Endothelial cell of umbilical vein (primary cell): ENCODE measurements around the gene KIF6. TPM values are rescaled to one million over a fixed set of nuclear protein-coding genes. Genes with fewer than 3 reads are reported as not detected.

ENCODE experiments used
- BruUV-seq: library from RNA; stranded (reverse); fragments of 400-500 nt; replicated peaks from 2 replicates; lab custom pipeline; 2021; lab: Mats Ljungman, UMichigan
- CTCF ChIA-PET: fragments of 300-600, 350-600 bp; sonication (Branson Sonifier 250); formaldehyde crosslinking; loops from one replicate; lab custom pipeline; 2021; ENCODE audit warnings: antibody characterized with exemption, inconsistent platforms; lab: Charles Lee
- POLR2A ChIA-PET: fragments of 300-600, 350-600 bp; sonication (Branson Sonifier 250); formaldehyde crosslinking; loops from one replicate; lab custom pipeline; 2021; ENCODE audit warnings: antibody characterized with exemption, inconsistent platforms; lab: Charles Lee
- DNase-seq: peaks from one replicate; pipeline ENCODE4 v3.0.0-alpha.2; 2011; ENCODE audit warnings: low read depth, low spot score
- FAIRE-seq: peaks from 2 replicates; lab custom pipeline; 2011; peaks lifted over from hg19 to GRCh38; lab: Jason Lieb, UNC
- H2AFZ ChIP-seq: 2 replicates; pipeline ENCODE4 v1.6.0; 2012; ENCODE audit warnings: low read depth, low read length, control low read depth, inconsistent platforms
- H3K27ac ChIP-seq: 2 replicates; pipeline ENCODE4 v1.5.1; 2011; ENCODE audit warnings: low read depth, mild to moderate bottlenecking, control low read depth, low read length, moderate library complexity; ENCODE audit not compliant: insufficient read depth
- H3K27me3 ChIP-seq, 2 experiments: 2 replicates each; pipeline versions ENCODE4 v1.6.0 to v1.6.1; 2011; ENCODE audit warnings: low read length in 2 of 2, mixed read lengths in 1 of 2; ENCODE audit not compliant: control insufficient read depth in 2 of 2, insufficient read depth in 2 of 2
- H3K36me3 ChIP-seq, 2 experiments: 2 replicates in 1 of 2; 3 replicates in 1 of 2; pipeline ENCODE4 v1.5.1; 2011; ENCODE audit warnings: low read length in 2 of 2, mild to moderate bottlenecking in 1 of 2, moderate library complexity in 1 of 2; ENCODE audit not compliant: control insufficient read depth in 2 of 2, insufficient read depth in 2 of 2; ENCODE audit errors: extremely low read depth in 1 of 2
- H3K4me1 ChIP-seq: 3 replicates; pipeline ENCODE4 v1.5.1; 2011; ENCODE audit warnings: mild to moderate bottlenecking, low read length; ENCODE audit not compliant: control insufficient read depth, insufficient read depth; ENCODE audit errors: extremely low read depth
- H3K4me2 ChIP-seq: 2 replicates; pipeline ENCODE4 v1.6.1; 2011; ENCODE audit warnings: low read length, control low read depth, mixed read lengths; ENCODE audit not compliant: insufficient read depth
- H3K4me3 ChIP-seq, 3 experiments: fragments of 200-600 bp in 1 of 3; sonication (generic), shearing (Covaris generic) in 1 of 3; replicated peaks in 1 of 3; 2 replicates each; pipeline ENCODE4 v1.5.1; 2011 to 2016; ENCODE audit warnings: control low read depth in 3 of 3, low read length in 3 of 3, mild to moderate bottlenecking in 2 of 3, inconsistent platforms in 1 of 3, low read depth in 1 of 3, moderate library complexity in 1 of 3; ENCODE audit not compliant: insufficient read depth in 1 of 3
- H3K79me2 ChIP-seq: 2 replicates; pipeline ENCODE4 v1.6.0; 2012; ENCODE audit warnings: low read length, inconsistent platforms; ENCODE audit not compliant: control insufficient read depth, insufficient read depth
- H3K9ac ChIP-seq: replicated peaks from 2 replicates; pipeline ENCODE3; 2011; ENCODE audit warnings: low read length, control low read depth; ENCODE audit not compliant: insufficient read depth; ENCODE audit errors: extremely low read depth
- H3K9me1 ChIP-seq: replicated peaks from 3 replicates; pipeline ENCODE4 v1.6.0; 2011; ENCODE audit warnings: mild to moderate bottlenecking, low read length; ENCODE audit not compliant: control insufficient read depth, insufficient read depth; ENCODE audit errors: extremely low read depth
- H3K9me3 ChIP-seq: replicated peaks from 2 replicates; pipeline ENCODE4 v1.5.1; 2012; ENCODE audit warnings: low read length, inconsistent platforms; ENCODE audit not compliant: control insufficient read depth, insufficient read depth
- H4K20me1 ChIP-seq: replicated peaks from 2 replicates; pipeline ENCODE3; 2011; ENCODE audit warnings: mild to moderate bottlenecking, low read length; ENCODE audit not compliant: control insufficient read depth, insufficient read depth; ENCODE audit errors: extremely low read depth
- CTCF ChIP-seq, 2 donors: IDR thresholded peaks; 1 replicate in 1 of 2; 2 replicates in 1 of 2; pipeline ENCODE4 v1.5.1; 2011; ENCODE audit warnings: low read length in 2 of 2, mild to moderate bottlenecking in 2 of 2, moderate library complexity in 2 of 2, control low read depth in 1 of 2, inconsistent platforms in 1 of 2, low read depth in 1 of 2; ENCODE audit not compliant: insufficient read depth in 1 of 2; ENCODE audit errors: extremely low read depth in 1 of 2
- EZH2 ChIP-seq: IDR thresholded peaks from 2 replicates; pipeline ENCODE4 v1.6.1; 2012; ENCODE audit warnings: borderline replicate concordance, low read depth, mild to moderate bottlenecking, moderate library complexity, low read length, inconsistent platforms; ENCODE audit not compliant: severe bottlenecking
- FOS ChIP-seq: IDR thresholded peaks from 2 replicates; pipeline ENCODE4 v1.6.1; 2011; ENCODE audit warnings: mild to moderate bottlenecking, low read length, moderate library complexity, borderline replicate concordance; ENCODE audit not compliant: insufficient read depth
- GATA2 ChIP-seq: IDR thresholded peaks from 2 replicates; pipeline ENCODE4 v1.7.0; 2011; ENCODE audit warnings: low read depth, mild to moderate bottlenecking, moderate library complexity, mixed read lengths, low read length; ENCODE audit not compliant: insufficient read length, insufficient read depth
- JUN ChIP-seq: IDR thresholded peaks from 2 replicates; pipeline ENCODE4 v1.6.1; 2011; ENCODE audit warnings: borderline replicate concordance, low read depth; ENCODE audit not compliant: insufficient read length, insufficient read depth
- MAX ChIP-seq: IDR thresholded peaks from 2 replicates; pipeline ENCODE4 v1.6.1; 2011; ENCODE audit not compliant: insufficient read depth, insufficient read length
- MYC ChIP-seq: IDR thresholded peaks from one replicate; pipeline ENCODE4 v1.6.1; 2011; ENCODE audit warnings: mild to moderate bottlenecking, low read depth, low read length
- POLR2A ChIP-seq: IDR thresholded peaks from 2 replicates; pipeline ENCODE4 v1.6.1; 2012; ENCODE audit warnings: low read depth, mild to moderate bottlenecking, control low read depth, low read length
- POLR2AphosphoS5 ChIP-seq: IDR thresholded peaks from 2 replicates; pipeline ENCODE4 v1.6.1; 2012; ENCODE audit warnings: low read depth, mild to moderate bottlenecking, control low read depth, low read length, moderate library complexity; ENCODE audit not compliant: insufficient read depth
- dilution Hi-C: fragments of 300-500 bp; cut with MboI; formaldehyde crosslinking; loops from one replicate; pipeline ENCODE4 v1.15.0; 2019; ENCODE audit warnings: low sequenced_read_pairs; ENCODE audit not compliant: extremely low pct_ligation_motif_present
- intact Hi-C: fragments of 100-400 bp; cut with micrococcal nuclease; formaldehyde crosslinking; loops from one replicate; pipeline ENCODE4 v1.10.0; 2022
- polyA plus RNA-seq, 4 experiments: library from polyadenylated mRNA; depleted of rRNA in 3 of 4; stranded (reverse) in 3 of 4; unstranded in 1 of 4; fragments of >200 nt; gene quantifications; 2 replicates each; pipeline versions ENCODE4 v1.2.1 to v1.2.3, GENCODE V29; 2011 to 2012; ENCODE audit warnings: missing spikeins in 1 of 4
- total RNA-seq: library from RNA; stranded (reverse); gene quantifications from 2 replicates; pipeline ENCODE4 v1.2.3, GENCODE V29; 2021

KIF6 gene
- total and polyA plus RNA-seq, 2 donors (not counting 3 experiments of a cell fraction or from before 2014, with no cell fraction given) = not detected

GRCh38 chr6:39495640-39496039, 229.6 kb downstream of the KIF6 start:
- H3K9me3 ChIP-seq = no peaks in the 10 kb centered on the region
- H3K9ac ChIP-seq = no peak overlapping the region
- no peak overlapping the region for H3K27ac ChIP-seq
- no TSS peak for BruUV-seq
- no peak for DNase-seq
- FAIRE-seq = no peak
- no peak overlapping the region for H3K4me2 ChIP-seq
- dilution Hi-C loops (no loop called here), intact Hi-C loops (loop anchor here (10.0 kb wide), 1 partner anchor 649 kb away; no protein-coding TSS in a partner anchor)
- H3K9me1 ChIP-seq = no peaks in the 10 kb centered on the region
- no peak for TF ChIP-seq CTCF (IDR thresholded peaks at IDR 0.05; ENCODE audit: extremely low read depth in 1 of 2, insufficient read depth in 1 of 2, low read depth in 1 of 2, low read length in 2 of 2)
- no peak for TF ChIP-seq GATA2
- TF ChIP-seq MYC = no peak
- TF ChIP-seq POLR2A = no peak
- TF ChIP-seq JUN = no peak
- TF ChIP-seq MAX = no peak
- TF ChIP-seq EZH2 = no peak
- no peak for TF ChIP-seq FOS
- no peak for TF ChIP-seq POLR2AphosphoS5
- no peaks in the 10 kb centered on the region for H4K20me1 ChIP-seq
- ChIA-PET CTCF (no interaction called here), POLR2A (no interaction called here)
- no peaks in the 10 kb centered on the region for H3K4me1 ChIP-seq
- H3K79me2 ChIP-seq = no peaks in the 10 kb centered on the region
- H3K36me3 ChIP-seq = no peaks in the 10 kb centered on the region
- no peak overlapping the region for H3K4me3 ChIP-seq
- H2AFZ ChIP-seq = no peak overlapping the region
- no peaks in the 10 kb centered on the region for H3K27me3 ChIP-seq
